ENCODE results near the gene TACC2.

Gene TACC2

DNA sequence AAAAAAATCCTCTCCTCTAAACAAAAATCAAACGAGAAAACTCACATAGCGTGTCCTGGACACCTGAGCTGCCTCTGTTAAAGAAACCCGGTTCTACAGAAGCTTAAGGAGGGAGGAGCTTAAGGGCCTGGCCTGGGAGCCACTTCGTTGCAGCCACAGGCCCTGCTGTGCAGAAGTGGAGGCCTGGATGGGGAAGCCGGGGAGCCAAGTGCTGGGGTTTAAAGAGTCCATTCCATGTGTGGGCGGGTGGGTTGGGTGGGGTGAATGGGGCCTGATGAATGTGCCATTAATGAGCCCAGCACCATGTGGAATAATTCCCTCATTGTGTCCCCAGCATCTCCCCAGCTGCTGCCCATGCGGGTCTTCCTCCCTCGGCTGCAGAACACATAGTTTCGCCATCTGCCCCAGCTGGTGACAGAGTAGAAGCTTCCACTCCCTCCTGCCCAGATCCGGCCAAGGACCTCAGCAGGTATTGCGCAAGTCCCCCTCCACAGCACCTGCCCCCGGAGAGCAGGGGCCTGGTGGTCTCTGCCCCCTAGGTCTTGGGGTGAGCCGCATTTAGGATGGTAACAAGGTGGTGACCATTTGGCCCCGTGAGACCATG lies 154.4 kb downstream of the TACC2 start:
- DNase-seq (ENCODE audit: low read depth in 3 of 3): no peak

DNA sequence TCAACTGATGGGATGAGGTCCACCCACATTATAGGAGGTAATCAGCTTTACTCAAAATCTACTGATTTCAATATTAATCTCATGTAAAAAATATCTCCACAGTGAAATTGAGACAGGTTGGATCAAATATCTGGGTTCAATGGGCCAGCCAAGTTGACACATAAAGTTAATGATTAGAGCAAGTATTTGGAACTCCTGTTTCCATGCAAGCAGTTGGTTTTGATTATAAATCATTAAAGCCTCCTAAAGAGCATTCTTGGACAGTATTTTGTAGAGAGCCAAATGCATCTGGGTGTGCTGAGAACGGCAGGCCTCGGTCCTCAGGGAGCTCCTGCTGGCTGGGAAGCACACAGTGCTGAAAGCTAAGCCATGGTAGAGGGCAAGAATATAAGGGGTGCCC lies 155.2 kb downstream of the TACC2 start:
- DNase-seq (ENCODE audit: low read depth in 3 of 3): no peak

DNA sequence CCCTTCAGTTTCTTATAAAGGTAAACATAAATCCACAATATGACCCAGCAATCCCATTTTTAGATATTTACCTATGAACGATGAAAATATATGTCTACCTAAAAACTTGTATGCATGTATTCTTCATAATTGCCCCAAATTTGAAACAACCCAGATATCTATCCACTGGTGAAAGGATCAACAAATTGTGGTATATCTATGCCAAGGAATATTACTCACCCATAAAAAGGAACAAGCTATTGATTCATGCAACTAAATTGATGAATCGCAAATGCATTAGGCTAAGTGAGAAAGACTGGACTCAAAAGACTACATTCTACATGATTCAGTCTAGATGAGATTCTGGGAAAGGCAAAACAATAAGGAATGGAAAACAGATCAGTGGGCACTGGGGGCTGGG lies 156.2 kb downstream of the TACC2 start:
- DNase-seq (ENCODE audit: low read depth in 3 of 3): no peak

GRCh38 chr10:122147663-122148062 lies 158.7 kb downstream of the TACC2 start:
- DNase-seq (ENCODE audit: low read depth in 3 of 3): no peak

GRCh38 chr10:122148876-122149560 lies 160.1 kb downstream of the TACC2 start:
- DNase-seq (ENCODE audit: low read depth in 3 of 3): no peak

GRCh38 chr10:122149561-122150505 lies 160.9 kb downstream of the TACC2 start:
- no peak for DNase-seq (ENCODE audit: low read depth in 3 of 3)

DNA sequence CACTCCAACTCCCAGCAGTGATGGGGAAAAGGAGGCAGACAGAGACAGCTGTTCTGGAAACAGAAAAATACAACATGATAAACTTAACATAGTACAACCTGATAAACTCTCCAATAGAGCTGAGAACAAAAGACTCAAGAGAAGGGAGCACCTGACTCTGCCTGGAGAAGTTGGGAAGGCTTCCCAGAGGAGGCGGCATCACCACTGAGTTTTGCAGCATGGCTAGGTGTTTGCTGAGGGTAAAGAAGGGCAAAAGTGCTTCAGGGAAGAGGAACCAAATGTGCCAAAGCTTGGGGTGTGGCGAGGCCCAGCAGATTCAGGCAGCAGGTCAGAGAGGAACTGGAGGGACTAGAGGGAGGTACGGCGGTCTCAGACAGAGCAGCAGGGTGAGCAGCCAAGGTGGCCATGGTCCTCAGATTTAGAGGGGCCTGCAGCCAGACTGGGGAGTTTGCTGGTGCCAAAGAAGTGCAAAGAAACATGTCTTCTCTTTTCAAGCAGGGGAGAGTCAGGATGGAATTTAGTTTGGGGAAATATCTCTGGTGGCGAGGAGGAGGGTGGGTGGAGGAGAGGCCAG lies 162.2 kb downstream of the TACC2 start:
- no peak for DNase-seq (ENCODE audit: low read depth in 3 of 3)

DNA sequence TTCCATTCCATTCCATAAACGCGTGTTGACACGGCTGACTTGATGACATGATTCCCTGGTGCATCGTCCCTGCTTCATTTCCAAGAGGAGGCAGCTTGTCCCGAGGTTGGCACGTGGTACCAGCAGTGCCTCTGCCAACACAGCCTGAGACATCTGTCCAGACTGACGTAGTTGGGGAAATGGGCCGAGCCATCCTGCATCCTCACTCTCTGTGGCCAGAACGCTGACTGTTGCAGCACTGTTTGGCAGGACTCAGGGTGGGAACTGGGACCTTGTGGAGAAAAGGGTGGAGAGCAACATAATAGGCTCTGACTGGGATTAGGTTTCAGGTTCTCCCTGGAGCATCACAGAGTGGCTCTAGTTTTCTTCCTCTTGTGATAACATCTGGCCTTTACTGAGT lies 163.6 kb downstream of the TACC2 start:
- no peak for DNase-seq (ENCODE audit: low read depth in 3 of 3)

GRCh38 chr10:122154031-122154544 lies 165.1 kb downstream of the TACC2 start:
- DNase-seq (ENCODE audit: low read depth in 3 of 3): no peak

DNA sequence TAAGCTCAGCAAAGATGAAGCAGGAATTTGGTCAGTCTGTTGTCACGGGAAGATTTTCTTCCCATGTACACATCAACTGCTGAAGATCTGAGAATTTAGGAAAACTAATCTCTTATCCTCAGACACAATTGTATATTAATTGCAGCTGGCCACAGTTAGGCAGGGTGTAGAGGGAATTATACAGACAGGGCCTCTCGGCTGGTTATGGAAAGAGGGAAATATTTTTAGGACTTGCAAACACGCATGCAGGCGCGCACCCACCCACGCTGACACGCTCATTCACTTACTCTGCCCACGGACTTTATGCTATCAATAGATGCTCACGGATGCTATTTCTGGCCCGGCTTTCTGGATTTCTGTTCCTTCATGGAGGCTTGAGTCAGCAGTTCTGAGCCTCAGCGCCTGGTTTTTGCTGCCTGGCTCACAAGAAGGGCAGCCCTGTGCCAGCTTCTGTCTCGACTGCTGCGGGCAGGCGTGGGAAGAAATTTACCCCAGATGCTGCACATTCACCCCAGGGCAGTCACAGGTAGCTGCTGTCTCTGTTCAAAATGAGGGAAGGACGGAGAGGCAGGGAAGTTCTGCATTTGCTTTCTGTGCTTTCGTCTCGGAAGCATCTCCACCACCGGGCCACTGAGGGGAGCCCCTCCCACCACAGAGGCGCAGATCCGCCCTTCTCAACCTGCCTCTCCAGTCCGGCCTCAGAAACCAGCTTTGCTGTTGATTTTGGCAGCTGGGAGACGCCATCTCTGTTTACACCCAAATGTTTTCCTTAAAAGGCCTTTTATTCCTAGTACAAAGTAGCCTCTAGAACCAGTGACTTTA lies 165.8 kb downstream of the TACC2 start:
- no peak for DNase-seq (ENCODE audit: low read depth in 3 of 3)

- DNase-seq (ENCODE audit: low read depth in 3 of 3): no peak
Observed at GRCh38 chr10:122157451-122157850, 168.5 kb downstream of the TACC2 start.

- DNase-seq (ENCODE audit: low read depth in 3 of 3): no peak
Observed at GRCh38 chr10:122158362-122158761, 169.4 kb downstream of the TACC2 start.

DNA sequence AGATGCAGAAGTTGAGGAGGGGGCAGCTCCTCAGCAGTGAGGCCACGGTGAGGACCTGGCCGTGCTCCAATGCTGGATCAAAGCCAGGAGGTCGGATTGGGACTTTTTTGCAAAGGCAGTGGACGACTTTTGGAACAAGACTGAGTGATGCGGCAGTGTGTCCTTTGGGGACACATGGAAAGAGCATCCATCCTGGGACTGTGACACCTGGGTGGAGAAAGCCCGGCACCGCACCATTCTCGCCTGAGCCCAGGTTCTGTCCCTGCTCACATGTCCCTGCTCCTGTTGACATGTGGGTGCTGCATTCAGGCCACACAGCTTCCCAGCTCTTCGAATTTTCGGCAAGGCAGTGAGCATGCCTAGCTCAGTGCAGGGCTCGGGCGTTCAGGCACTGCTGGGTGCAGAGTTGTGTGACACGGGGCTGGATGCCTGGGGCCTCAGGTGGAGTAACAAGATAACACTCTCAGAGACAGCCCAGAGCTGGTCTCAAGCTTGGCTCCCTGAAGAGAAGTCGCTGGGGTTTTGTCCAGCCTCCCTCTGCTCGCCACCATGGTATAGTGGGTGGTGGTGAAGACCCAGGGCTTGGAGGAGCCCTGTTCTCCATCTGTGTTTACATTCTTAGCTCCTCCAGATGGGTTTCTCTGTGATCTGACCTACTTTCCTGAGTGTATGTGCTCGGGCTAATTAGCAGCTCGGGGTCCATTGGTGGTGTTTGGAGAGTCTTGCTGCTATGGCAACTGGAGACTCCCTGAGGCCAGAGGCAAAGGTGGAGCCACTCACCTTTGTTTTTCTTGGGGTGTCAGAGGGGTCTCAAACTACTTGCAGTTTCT lies 170.4 kb downstream of the TACC2 start:
- DNase-seq (ENCODE audit: low read depth in 3 of 3): no peak

- DNase-seq (ENCODE audit: low read depth in 3 of 3): no peak
Observed at GRCh38 chr10:122161795-122162194, 172.8 kb downstream of the TACC2 start.

GRCh38 chr10:122162671-122163173 lies 173.8 kb downstream of the TACC2 start:
- DNase-seq (ENCODE audit: low read depth in 3 of 3): no peak

GRCh38 chr10:122163174-122164022 lies 174.4 kb downstream of the TACC2 start:
- DNase-seq (ENCODE audit: low read depth in 3 of 3): no peak

- DNase-seq (ENCODE audit: low read depth in 3 of 3): no peak
Observed at GRCh38 chr10:122164023-122164601, 175.1 kb downstream of the TACC2 start.

DNA sequence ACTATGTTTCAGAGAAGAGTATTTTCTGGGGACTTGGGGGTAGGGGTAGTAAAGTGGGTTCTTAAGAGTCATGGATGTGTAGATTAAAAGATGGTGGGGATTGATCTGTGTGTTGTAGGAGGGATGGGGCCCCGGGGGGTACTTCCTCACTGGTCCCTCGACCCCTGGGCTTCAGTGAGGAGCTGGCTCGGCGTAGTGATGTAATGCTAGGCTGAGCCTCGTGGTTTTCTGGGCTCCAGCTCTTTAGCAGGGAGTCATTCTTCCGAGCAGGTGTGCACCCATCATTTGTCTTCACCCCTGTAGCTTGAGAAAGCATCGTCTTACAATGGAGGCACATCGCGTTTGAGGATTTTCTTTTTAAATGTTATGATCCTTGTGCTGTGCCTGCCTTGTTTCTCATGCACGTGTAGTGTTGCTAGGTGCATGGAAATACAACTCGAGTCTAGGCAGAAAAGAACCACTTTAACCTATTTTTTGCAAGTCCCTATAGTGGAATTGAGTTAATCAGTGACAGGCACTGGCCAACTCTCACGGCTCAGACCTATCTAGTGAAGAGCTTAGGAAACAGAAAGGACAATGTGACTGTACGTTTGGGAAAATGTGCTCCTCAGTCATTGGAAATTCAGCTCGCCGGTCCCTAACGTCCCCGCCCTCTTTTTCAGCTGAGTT lies 176.0 kb downstream of the TACC2 start:
- DNase-seq (ENCODE audit: low read depth in 3 of 3): no peak
